Smooth muscle cell (in vitro differentiated cells): ENCODE results near the gene MLIP. TPM values are rescaled to one million over a fixed set of nuclear protein-coding genes. Genes with fewer than 3 reads are reported as not detected.

Experiments
- DNase-seq: peaks from one replicate; lab custom pipeline; 2025; ENCODE audit not compliant: unreplicated experiment; lab: John Stamatoyannopoulos, UW
- H2AFZ ChIP-seq: fragments of 200-600 bp; sonication (generic); 2 replicates; pipeline ENCODE4 v1.6.0; 2016; ENCODE audit warnings: antibody characterized with exemption, low read depth, mild to moderate bottlenecking
- H3F3A ChIP-seq: fragments of 200-600 bp; sonication (generic); 2 replicates; pipeline ENCODE4 v1.6.0; 2017; ENCODE audit warnings: antibody characterized with exemption, low read depth
- H3K27ac ChIP-seq: fragments of 200-600 bp; sonication (generic); 2 replicates; pipeline ENCODE4 v1.5.1; 2016; ENCODE audit warnings: low read depth, mild to moderate bottlenecking
- H3K27me3 ChIP-seq: fragments of 200-600 bp; sonication (generic); 2 replicates; pipeline ENCODE4 v1.6.1; 2016; ENCODE audit warnings: low read depth, mild to moderate bottlenecking
- H3K36me3 ChIP-seq: fragments of 200-600 bp; sonication (generic); 2 replicates; pipeline ENCODE4 v1.5.1; 2016; ENCODE audit warnings: low read depth
- H3K4me1 ChIP-seq: fragments of 200-600 bp; sonication (generic); 2 replicates; pipeline ENCODE4 v1.5.1; 2016; ENCODE audit warnings: low read depth
- H3K4me2 ChIP-seq: fragments of 200-600 bp; sonication (generic); 2 replicates; pipeline ENCODE4 v1.6.0; 2016; ENCODE audit warnings: mild to moderate bottlenecking
- H3K4me3 ChIP-seq: fragments of 200-600 bp; sonication (generic); 2 replicates; pipeline ENCODE4 v1.5.1; 2016; ENCODE audit warnings: mild to moderate bottlenecking
- H3K79me2 ChIP-seq: fragments of 200-600 bp; sonication (generic); 2 replicates; pipeline ENCODE4 v1.6.0; 2016; ENCODE audit warnings: low read depth, mild to moderate bottlenecking
- H3K9ac ChIP-seq: fragments of 200-600 bp; sonication (generic); 2 replicates; pipeline ENCODE4 v1.6.0; 2016; ENCODE audit warnings: low read depth
- H3K9me3 ChIP-seq: fragments of 200-600 bp; sonication (generic); replicated peaks from 2 replicates; pipeline ENCODE4 v1.5.1; 2016; ENCODE audit warnings: low read depth
- H4K20me1 ChIP-seq: fragments of 200-600 bp; sonication (generic); 2 replicates; pipeline ENCODE4 v1.6.0; 2016; ENCODE audit warnings: low read depth
- CTCF ChIP-seq: fragments of 200-600 bp; sonication (generic); IDR thresholded peaks from 2 replicates; pipeline ENCODE4 v1.5.1; 2017; ENCODE audit warnings: borderline replicate concordance, mild to moderate bottlenecking, antibody characterized with exemption; ENCODE audit not compliant: insufficient read depth, poor library complexity, severe bottlenecking
- WGBS: methylation state at CpG from one replicate; pipeline ENCODE4 v1.1.7; 2016; ENCODE audit warnings: low lambda C conversion rate; 5-methylcytosine and 5-hydroxymethylcytosine counted together
- polyA plus RNA-seq: library from polyadenylated mRNA; unstranded; fragments of >200 nt; fragmentation: Nextera tagmentation; extraction: Ambion mirVana; gene quantifications from 2 replicates; pipeline ENCODE4 v1.2.1, GENCODE V29; 2016
- total RNA-seq: library from RNA; depleted of rRNA; stranded (reverse); fragments of >200 nt; gene quantifications from 2 replicates; pipeline ENCODE4 v1.2.3, GENCODE V29; 2014

MLIP gene
- total and polyA plus RNA-seq, 2 experiments from 2014 or later = not detected

- Histone ChIP-seq H3K9ac (no peak overlapping the region), H3K9me3 (no peaks in the 10 kb centered on the region), H3K27ac (no peak overlapping the region), H3F3A (no peaks in the 10 kb centered on the region), H3K4me3 (no peak overlapping the region), H3K4me1 (no peaks in the 10 kb centered on the region), H3K4me2 (no peak overlapping the region), H4K20me1 (no peaks in the 10 kb centered on the region), H3K36me3 (no peaks in the 10 kb centered on the region), H3K79me2 (no peaks in the 10 kb centered on the region), H2AFZ (no peak overlapping the region), H3K27me3 (no peaks in the 10 kb centered on the region)
- DNase-seq = no peak
- TF ChIP-seq CTCF = no peak
- WGBS = 92% methylated on average over 1 of the region's 1 CpG
Measured at GRCh38 chr6:54086439-54086838, 24.8 kb upstream of the MLIP start.

GRCh38 chr6:54087721-54088120 lies 23.5 kb upstream of the MLIP start:
- no peaks in the 10 kb centered on the region for H4K20me1 ChIP-seq
- H3K9me3 ChIP-seq = no peaks in the 10 kb centered on the region
- H3K4me3 ChIP-seq = no peak overlapping the region
- no peaks in the 10 kb centered on the region for H3F3A ChIP-seq
- no peaks in the 10 kb centered on the region for H3K4me1 ChIP-seq
- no peak overlapping the region for H3K27ac ChIP-seq
- H3K27me3 ChIP-seq = no peaks in the 10 kb centered on the region
- H3K79me2 ChIP-seq = no peaks in the 10 kb centered on the region
- DNase-seq = no peak
- no peak overlapping the region for H3K9ac ChIP-seq
- no peaks in the 10 kb centered on the region for H3K36me3 ChIP-seq
- WGBS = 84% methylated on average over 2 of the region's 2 CpGs
- TF ChIP-seq CTCF = no peak
- H2AFZ ChIP-seq = no peak overlapping the region
- H3K4me2 ChIP-seq = no peak overlapping the region

- Histone ChIP-seq H4K20me1 (no peaks in the 10 kb centered on the region), H2AFZ (peak overlapping the region; percentile 44), H3K4me1 (no peaks in the 10 kb centered on the region), H3K36me3 (no peaks in the 10 kb centered on the region), H3K27me3 (no peaks in the 10 kb centered on the region), H3K4me2 (no peak overlapping the region), H3F3A (no peaks in the 10 kb centered on the region), H3K4me3 (no peak overlapping the region), H3K9ac (no peak overlapping the region), H3K9me3 (no peaks in the 10 kb centered on the region), H3K79me2 (no peaks in the 10 kb centered on the region), H3K27ac (no peak overlapping the region)
- DNase-seq = no peak
- no peak for TF ChIP-seq CTCF
- WGBS = 70% methylated on average over 6 of the region's 6 CpGs
Measured at GRCh38 chr6:54093326-54093948, 17.8 kb upstream of the MLIP start.

- Histone ChIP-seq H3K4me2 (no peak overlapping the region), H3K4me1 (no peaks in the 10 kb centered on the region), H3K9ac (no peak overlapping the region), H3K27me3 (no peaks in the 10 kb centered on the region), H3K4me3 (no peak overlapping the region), H3F3A (no peaks in the 10 kb centered on the region), H4K20me1 (no peaks in the 10 kb centered on the region), H2AFZ (no peak overlapping the region), H3K9me3 (no peaks in the 10 kb centered on the region), H3K79me2 (no peaks in the 10 kb centered on the region), H3K27ac (no peak overlapping the region), H3K36me3 (no peaks in the 10 kb centered on the region)
- DNase-seq = no peak
- TF ChIP-seq CTCF = no peak
Measured at GRCh38 chr6:54094293-54094692, 16.9 kb upstream of the MLIP start.
